ENCODE data around the gene SDF2. TPM values are rescaled to one million over a fixed set of nuclear protein-coding genes. Genes with fewer than 3 reads are reported as not detected.

The SDF2 gene
- total RNA-seq, 2 experiments from 2014 or later: 30.3 to 32.0 TPM

- Mint-ChIP-seq H3K9me3 (no peaks in the 10 kb centered on the region), H3K4me3 (no peak within 1 kb of the TSS), H3K36me3 (ENCODE audit: low read depth) (peaks cover 64% of the 10 kb centered on the region), H3K27ac (peak within 1 kb of the TSS; percentile 33), H3K27me3 (no peaks in the 10 kb centered on the region), H3K4me1 (ENCODE audit: low read depth) (peaks cover 5% of the 10 kb centered on the region)
- CTCF ChIA-PET: interaction anchor here (1.0 to 1.9 kb wide), 5 partner anchors 17 to 120 kb away, joined by 3 to 9 read pairs (median 4); no protein-coding TSS in a partner anchor
- intact Hi-C loops (cut with DNase I, micrococcal nuclease): loop anchor here (1.0 to 5.0 kb wide), 3 partner anchors 65 to 120 kb away; no protein-coding TSS in a partner anchor
- Histone ChIP-seq H3K36me3 (ENCODE audit: insufficient read depth, low read length) (peaks cover 54% of the 10 kb centered on the region), H3K27ac (ENCODE audit: low read depth in 1 of 2, low read length in 2 of 2) (no peak within 1 kb of the TSS), H3K4me3 (ENCODE audit: low read length) (no peak within 1 kb of the TSS), H3K27me3 (ENCODE audit: control insufficient read depth in 1 of 2, insufficient read depth in 2 of 2, low read length in 2 of 2) (no peaks in the 10 kb centered on the region), H3K4me1 (ENCODE audit: insufficient read depth, low read length) (no peaks in the 10 kb centered on the region), H3K9me3 (ENCODE audit: control insufficient read depth in 1 of 2, insufficient read depth in 1 of 2, low read length in 2 of 2) (no peaks in the 10 kb centered on the region)
- ATAC-seq (ENCODE audit: poor library complexity) (no peak), DNase-seq (no peak)
- POLR2A ChIA-PET: no interaction called here
- TF ChIP-seq CTCF (IDR thresholded peaks at IDR 0.05): no peak
These were observed 47.8 kb downstream of the SDF2 start, which contains the start of gene RSKR for GRCh38 chr17:28613931-28614381. TSS of gene RSKR (minus strand) at chr17:28614185. CDS start at chr17:28614161, 24 bp downstream.

- no peaks in the 10 kb centered on the region for H3K27me3 ChIP-seq (ENCODE audit: control insufficient read depth in 1 of 2, insufficient read depth in 2 of 2, low read length in 2 of 2)
- POLR2A ChIA-PET: interaction anchor here (2.3 kb wide), 1 partner anchor 14 kb away, joined by 9 read pairs; no protein-coding TSS in a partner anchor
- peak; percentile 86 for TF ChIP-seq CTCF (IDR thresholded peaks at IDR 0.05)
- H3K4me3 ChIP-seq (ENCODE audit: low read length): no peak overlapping the region
- intact Hi-C loops (cut with DNase I, micrococcal nuclease): loop anchor here (1.0 to 5.0 kb wide), 3 partner anchors 64 to 119 kb away; no protein-coding TSS in a partner anchor
- Mint-ChIP-seq H3K27ac (peak overlapping the region; percentile 34), H3K27me3 (no peaks in the 10 kb centered on the region), H3K4me3 (no peak overlapping the region), H3K36me3 (ENCODE audit: low read depth) (peaks cover 57% of the 10 kb centered on the region), H3K9me3 (no peaks in the 10 kb centered on the region), H3K4me1 (ENCODE audit: low read depth) (peaks cover 5% of the 10 kb centered on the region)
- no peaks in the 10 kb centered on the region for H3K9me3 ChIP-seq (ENCODE audit: control insufficient read depth in 1 of 2, insufficient read depth in 1 of 2, low read length in 2 of 2)
- ATAC-seq (ENCODE audit: poor library complexity) (peak; percentile 49), DNase-seq (peak; percentile 16 to 66 (median 26))
- peaks cover 47% of the 10 kb centered on the region for H3K36me3 ChIP-seq (ENCODE audit: insufficient read depth, low read length)
- H3K4me1 ChIP-seq (ENCODE audit: insufficient read depth, low read length): no peaks in the 10 kb centered on the region
- H3K27ac ChIP-seq (ENCODE audit: low read depth in 1 of 2, low read length in 2 of 2): no peak overlapping the region
- CTCF ChIA-PET: interaction anchor here (1.0 to 1.9 kb wide), 9 partner anchors 13 to 119 kb away, joined by 3 to 9 read pairs (median 4); no protein-coding TSS in a partner anchor
These were observed 48.5 kb downstream of the SDF2 start for GRCh38 chr17:28612936-28613872.

DNA sequence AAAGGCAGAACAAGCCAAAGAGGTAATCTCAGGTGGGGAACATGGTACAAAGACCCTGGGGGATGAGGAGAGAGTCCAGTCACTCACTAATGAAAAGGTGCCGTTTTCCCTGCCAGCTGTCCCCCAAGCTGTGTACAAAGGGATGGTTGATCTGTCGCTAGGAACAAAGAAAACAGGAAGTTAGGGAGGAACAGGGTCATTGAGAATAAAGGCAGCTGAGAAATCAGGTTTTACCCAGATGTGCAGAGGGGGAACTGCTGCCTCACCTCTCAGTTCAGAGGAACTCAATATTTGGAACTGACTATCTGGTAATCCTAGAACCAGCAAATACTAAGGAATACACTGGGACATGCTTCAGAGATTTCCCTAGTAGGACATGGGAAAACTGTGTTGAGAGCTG, 49.2 kb downstream of the SDF2 start:
- POLR2A ChIA-PET: interaction anchor here (2.3 kb wide), 1 partner anchor 13 kb away, joined by 9 read pairs; no protein-coding TSS in a partner anchor
- H3K36me3 Mint-ChIP-seq (ENCODE audit: low read depth): peaks cover 54% of the 10 kb centered on the region
- TF ChIP-seq CTCF (IDR thresholded peaks at IDR 0.05): no peak
- H3K9me3 Mint-ChIP-seq: no peaks in the 10 kb centered on the region
- no peaks in the 10 kb centered on the region for H3K27me3 ChIP-seq (ENCODE audit: control insufficient read depth in 1 of 2, insufficient read depth in 2 of 2, low read length in 2 of 2)
- intact Hi-C loops (cut with DNase I, micrococcal nuclease): loop anchor here (2.0 to 5.0 kb wide), 2 partner anchors 64 to 65 kb away; no protein-coding TSS in a partner anchor
- CTCF ChIA-PET: interaction anchor here (1.2 to 1.9 kb wide), 8 partner anchors 13 to 118 kb away, joined by 3 to 9 read pairs (median 4); no protein-coding TSS in a partner anchor
- H3K27ac ChIP-seq (ENCODE audit: low read depth in 1 of 2, low read length in 2 of 2): no peak overlapping the region
- DNase-seq (no peak), ATAC-seq (ENCODE audit: poor library complexity) (no peak)
- H3K4me3 Mint-ChIP-seq: no peak overlapping the region
- no peak overlapping the region for H3K4me3 ChIP-seq (ENCODE audit: low read length)
- H3K9me3 ChIP-seq (ENCODE audit: control insufficient read depth in 1 of 2, insufficient read depth in 1 of 2, low read length in 2 of 2): no peaks in the 10 kb centered on the region
- H3K27me3 Mint-ChIP-seq: no peaks in the 10 kb centered on the region
- no peaks in the 10 kb centered on the region for H3K4me1 ChIP-seq (ENCODE audit: insufficient read depth, low read length)
- H3K36me3 ChIP-seq (ENCODE audit: insufficient read depth, low read length): peaks cover 41% of the 10 kb centered on the region
- H3K4me1 Mint-ChIP-seq (ENCODE audit: low read depth): peaks cover 5% of the 10 kb centered on the region
- peak overlapping the region; percentile 34 for H3K27ac Mint-ChIP-seq
